Measurements from ENCODE around the gene MYO3B. TPM values are rescaled to one million over a fixed set of nuclear protein-coding genes. Genes with fewer than 3 reads are reported as not detected.

MYO3B gene
- total RNA-seq, 2 donors from 2014 or later: 2.0 to 4.7 TPM

- H3K27me3 ChIP-seq: no peaks in the 10 kb centered on the region
- TF ChIP-seq POLR2A (IDR thresholded peaks at IDR 0.05) (no peak), CTCF (IDR thresholded peaks at IDR 0.05) (no peak)
- H3K9me3 ChIP-seq: no peaks in the 10 kb centered on the region
- ATAC-seq: no peak
- DNase-seq: no peak
- no peaks in the 10 kb centered on the region for H3K36me3 ChIP-seq (replicated peaks in 1 of 2; ENCODE audit: insufficient read depth in 1 of 2, low read depth in 2 of 2)
- H3K27ac ChIP-seq: peak overlapping the region in 1 of 4 donors; percentile 38
- no peak overlapping the region for H3K4me3 ChIP-seq
- 66 to 70% methylated on average over 7 of the region's 7 CpGs for WGBS, 2 donors
- intact Hi-C loops (cut with DNase I): no loop called here
- H3K4me1 ChIP-seq: no peaks in the 10 kb centered on the region
These were observed 35.4 kb upstream of the MYO3B start for GRCh38 chr2:170142502-170142901.

GRCh38 chr2:170143045-170143717 lies 34.8 kb upstream of the MYO3B start:
- Histone ChIP-seq H3K4me1 (no peaks in the 10 kb centered on the region), H3K9me3 (no peaks in the 10 kb centered on the region), H3K27me3 (no peaks in the 10 kb centered on the region), H3K36me3 (replicated peaks in 1 of 2; ENCODE audit: insufficient read depth in 1 of 2, low read depth in 2 of 2) (no peaks in the 10 kb centered on the region), H3K27ac (peak overlapping the region in 1 of 4 donors; percentile 38), H3K4me3 (no peak overlapping the region)
- TF ChIP-seq CTCF (IDR thresholded peaks at IDR 0.05) (no peak), POLR2A (IDR thresholded peaks at IDR 0.05) (no peak)
- WGBS, 2 donors: 24 to 47% methylated on average over 4 of the region's 4 CpGs
- intact Hi-C loops (cut with DNase I): no loop called here
- ATAC-seq (peak; percentile 40), DNase-seq (no peak)

DNA sequence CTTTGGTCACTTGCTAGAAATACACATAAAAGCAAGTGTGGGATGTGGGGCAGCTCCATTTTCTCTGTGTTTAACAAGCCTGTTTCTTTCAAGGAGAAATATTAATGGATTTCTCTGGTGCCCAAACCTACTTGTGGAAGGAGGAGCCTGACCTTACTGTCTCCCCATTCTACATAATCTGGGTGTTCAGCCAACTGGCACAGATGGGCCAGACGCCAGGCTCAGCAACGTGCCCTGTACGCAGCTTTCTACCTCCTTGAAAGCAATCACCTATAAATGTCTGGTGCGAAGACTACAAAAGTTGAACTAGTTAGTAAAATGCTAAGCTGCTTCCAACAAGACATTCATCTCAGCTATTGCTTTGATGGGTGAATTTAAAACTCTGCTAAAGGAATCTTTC lies 33.2 kb upstream of the MYO3B start:
- TF ChIP-seq POLR2A (IDR thresholded peaks at IDR 0.05): no peak
- no peak for TF ChIP-seq CTCF (IDR thresholded peaks at IDR 0.05)
- WGBS, 2 donors: 31 to 45% methylated on average over 4 of the region's 4 CpGs
- Histone ChIP-seq H3K36me3 (replicated peaks in 1 of 2; ENCODE audit: insufficient read depth in 1 of 2, low read depth in 2 of 2) (no peaks in the 10 kb centered on the region), H3K4me1 (no peaks in the 10 kb centered on the region), H3K27ac (no peak overlapping the region), H3K4me3 (no peak overlapping the region), H3K9me3 (no peaks in the 10 kb centered on the region), H3K27me3 (no peaks in the 10 kb centered on the region)
- intact Hi-C loops (cut with DNase I): no loop called here
- DNase-seq: peak in 2 of 4 donors; percentile 6 to 30
- ATAC-seq: no peak

GRCh38 chr2:170145191-170145590 lies 32.8 kb upstream of the MYO3B start:
- no peak for ATAC-seq
- Histone ChIP-seq H3K27ac (no peak overlapping the region), H3K27me3 (no peaks in the 10 kb centered on the region), H3K9me3 (no peaks in the 10 kb centered on the region), H3K4me3 (no peak overlapping the region), H3K36me3 (replicated peaks in 1 of 2; ENCODE audit: insufficient read depth in 1 of 2, low read depth in 2 of 2) (no peaks in the 10 kb centered on the region), H3K4me1 (no peaks in the 10 kb centered on the region)
- 84 to 86% methylated on average over 1 of the region's 1 CpG for WGBS, 2 donors
- no peak for TF ChIP-seq POLR2A (IDR thresholded peaks at IDR 0.05)
- intact Hi-C loops (cut with DNase I): no loop called here
- no peak for DNase-seq

GRCh38 chr2:170145675-170146432 lies 32.1 kb upstream of the MYO3B start:
- TF ChIP-seq POLR2A (IDR thresholded peaks at IDR 0.05) (no peak), CTCF (IDR thresholded peaks at IDR 0.05) (no peak)
- WGBS, 2 donors: 67 to 71% methylated on average over 7 of the region's 7 CpGs
- no peak for ATAC-seq
- H3K27me3 ChIP-seq: no peaks in the 10 kb centered on the region
- no peaks in the 10 kb centered on the region for H3K4me1 ChIP-seq
- no peak for DNase-seq
- H3K27ac ChIP-seq: no peak overlapping the region
- H3K9me3 ChIP-seq: no peaks in the 10 kb centered on the region
- H3K36me3 ChIP-seq (replicated peaks in 1 of 2; ENCODE audit: insufficient read depth in 1 of 2, low read depth in 2 of 2): no peaks in the 10 kb centered on the region
- H3K4me3 ChIP-seq: no peak overlapping the region
- intact Hi-C loops (cut with DNase I): no loop called here

Measured in body of pancreas (tissue), 4 donors.